Activated CD8-positive, alpha-beta memory T cell treated with anti-CD3 and anti-CD28 coated beads, Interleukin-2, amount 50 U/mL, for 1 hour (primary cell): Measurements from ENCODE around the gene SDHB.

Experiments
- DNase-seq: peaks from one replicate; pipeline ENCODE4 v3.0.0-alpha.2; 2020; ENCODE audit errors: extremely low read depth

Gene SDHB

GRCh38 chr1:17045634-17046333 lies 8.0 kb downstream of the SDHB start:
- DNase-seq: no peak

- no peak for DNase-seq
Observed at GRCh38 chr1:17045150-17045549, 8.7 kb downstream of the SDHB start.

DNA sequence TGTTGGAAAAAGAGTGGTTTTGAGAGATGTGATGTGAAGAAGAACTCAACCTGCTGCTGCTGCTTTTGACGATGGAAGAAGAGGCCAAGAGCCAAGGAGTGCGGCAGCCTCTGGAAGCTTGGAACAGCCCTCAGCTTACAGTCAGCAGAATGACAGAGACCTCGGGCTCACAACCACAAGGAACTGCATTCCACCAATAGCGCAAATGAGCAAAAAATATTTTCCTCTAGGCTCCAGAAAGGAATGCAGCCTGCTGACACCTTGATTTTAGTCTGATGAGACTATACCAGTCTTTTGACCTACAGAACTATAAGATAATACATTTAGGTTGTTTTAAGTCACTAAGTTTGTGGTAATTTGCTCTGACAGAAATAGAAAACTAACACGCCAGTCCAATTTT lies 10.2 kb downstream of the SDHB start:
- DNase-seq: no peak

- no peak for DNase-seq
Observed at GRCh38 chr1:17040135-17040534, 13.7 kb downstream of the SDHB start.

GRCh38 chr1:17039522-17039921 lies 14.3 kb downstream of the SDHB start:
- DNase-seq: no peak

DNA sequence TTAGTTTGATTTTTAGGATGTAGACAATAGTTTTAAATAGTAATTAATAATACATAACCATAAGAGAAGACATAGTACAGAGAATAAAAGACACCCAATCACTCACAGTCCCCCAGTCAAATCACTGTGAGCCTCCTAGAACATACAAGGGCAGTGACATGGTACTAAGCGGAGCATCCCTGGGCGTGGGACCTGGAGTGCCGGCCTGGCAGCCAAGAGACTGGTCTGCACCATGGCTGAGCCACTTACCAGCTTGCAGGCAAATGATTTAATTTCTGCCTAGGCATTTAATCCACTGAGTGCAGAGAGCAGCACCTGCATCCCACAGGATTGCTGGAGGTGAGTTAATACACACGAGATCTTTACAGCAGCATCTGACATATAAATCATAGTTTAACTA lies 20.4 kb downstream of the SDHB start:
- no peak for DNase-seq

DNA sequence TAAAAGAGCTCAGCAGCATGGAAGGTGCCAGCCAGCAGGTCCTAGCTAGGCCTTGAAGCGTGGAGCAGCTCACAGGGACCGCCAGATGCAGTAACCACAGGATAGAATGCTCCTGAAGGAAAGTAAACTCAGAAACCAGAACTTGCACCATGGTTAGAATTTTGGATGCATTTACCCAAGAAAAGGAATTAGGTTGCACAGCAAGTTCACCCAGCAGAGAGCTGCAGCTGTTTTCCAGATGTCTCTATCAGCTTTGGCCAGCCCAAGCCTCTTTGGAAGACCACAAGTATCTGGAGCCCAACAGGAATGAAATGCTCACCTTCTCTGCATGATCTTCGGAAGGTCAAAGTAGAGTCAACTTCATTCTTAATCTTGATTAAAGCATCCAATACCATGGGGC lies 21.1 kb downstream of the SDHB start:
- no peak for DNase-seq

- no peak for DNase-seq
Observed at GRCh38 chr1:17031436-17031835, 22.4 kb downstream of the SDHB start.

- DNase-seq: no peak
Observed at GRCh38 chr1:17030206-17030605, 23.6 kb downstream of the SDHB start.

GRCh38 chr1:17028662-17029188 lies 25.1 kb downstream of the SDHB start:
- DNase-seq: no peak

DNA sequence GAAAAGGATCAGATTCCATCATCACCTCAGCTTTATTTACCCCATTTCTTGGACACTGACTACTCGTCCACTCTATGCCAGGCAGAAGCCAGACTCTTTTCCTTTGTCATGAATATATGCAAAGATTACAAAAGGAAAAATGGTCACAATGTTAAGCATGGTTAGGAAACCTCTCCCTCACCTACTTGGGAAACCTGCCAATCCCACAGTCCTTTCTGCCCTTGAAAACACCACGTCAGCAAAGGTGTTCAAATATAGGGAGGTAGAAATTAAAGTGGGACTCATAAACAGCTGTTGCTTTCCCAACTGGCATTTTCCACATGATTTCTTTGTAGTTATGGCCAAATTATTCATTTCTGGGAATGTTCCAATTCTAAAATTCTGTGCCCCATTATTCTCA lies 25.9 kb downstream of the SDHB start:
- DNase-seq: no peak

- DNase-seq: no peak
Observed at GRCh38 chr1:17027403-17027802, 26.4 kb downstream of the SDHB start.

DNA sequence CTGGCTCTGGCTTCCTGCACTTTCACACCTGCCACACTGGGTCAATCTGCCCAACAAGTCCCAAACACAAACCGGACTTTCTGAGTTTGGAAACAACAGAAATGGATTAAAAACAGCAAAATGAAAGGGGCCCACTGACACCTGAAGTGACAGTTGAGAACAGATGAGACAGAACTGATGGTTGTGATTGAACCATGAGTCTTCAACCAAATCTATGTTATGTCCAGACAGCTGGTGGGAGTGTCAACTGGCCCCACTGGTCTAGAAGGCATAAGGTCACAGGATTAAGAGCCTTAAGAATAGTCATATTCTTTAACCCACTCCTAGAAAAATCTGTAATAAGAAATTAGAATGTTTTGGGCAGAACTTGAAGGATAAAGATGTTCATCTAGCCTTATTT lies 29.1 kb downstream of the SDHB start:
- no peak for DNase-seq

- DNase-seq: no peak
Observed at GRCh38 chr1:17023573-17023972, 30.3 kb downstream of the SDHB start.

- no peak for DNase-seq
Observed at GRCh38 chr1:17023102-17023501, 30.7 kb downstream of the SDHB start.

DNA sequence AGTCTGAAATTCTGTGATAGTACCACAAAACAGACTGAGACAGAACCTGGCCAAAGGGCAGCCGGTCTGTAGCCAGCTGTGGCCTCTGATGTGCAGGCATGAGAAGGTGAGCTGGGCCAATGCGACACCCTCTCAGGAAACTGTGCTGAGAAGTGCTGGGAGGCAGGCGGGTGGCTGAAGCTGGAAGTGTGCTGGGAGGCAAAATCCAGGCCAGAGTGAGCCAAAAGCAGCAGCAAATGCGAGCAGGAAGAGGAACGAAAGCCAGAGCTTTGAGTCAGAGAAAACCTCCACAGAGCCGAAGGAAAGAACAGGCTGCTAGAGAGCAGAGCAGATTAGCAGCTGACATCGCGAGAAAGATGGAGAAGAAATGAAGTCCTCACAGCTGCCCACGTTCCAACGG lies 31.9 kb downstream of the SDHB start:
- DNase-seq: no peak

DNA sequence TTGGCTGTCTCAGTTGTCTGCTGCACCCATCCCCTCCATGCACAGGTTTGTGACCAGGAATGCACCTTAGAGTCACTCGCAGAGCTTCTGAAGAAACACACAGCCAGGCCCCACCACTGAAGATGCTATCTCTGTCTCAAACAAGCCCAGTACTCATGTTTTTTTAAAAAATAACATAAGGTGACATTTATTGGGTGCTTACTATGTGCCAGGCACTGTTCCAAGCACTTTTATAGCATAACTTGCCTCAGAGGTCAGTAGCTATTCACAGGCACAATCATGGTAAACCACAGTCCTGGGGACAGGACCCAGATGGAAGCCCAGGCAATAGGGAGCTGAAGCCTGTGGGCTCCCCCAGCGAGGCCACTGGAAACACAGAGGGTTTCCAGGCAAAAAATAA lies 33.3 kb downstream of the SDHB start:
- DNase-seq: no peak

GRCh38 chr1:17018849-17019248 lies 35.0 kb downstream of the SDHB start:
- DNase-seq: no peak

DNA sequence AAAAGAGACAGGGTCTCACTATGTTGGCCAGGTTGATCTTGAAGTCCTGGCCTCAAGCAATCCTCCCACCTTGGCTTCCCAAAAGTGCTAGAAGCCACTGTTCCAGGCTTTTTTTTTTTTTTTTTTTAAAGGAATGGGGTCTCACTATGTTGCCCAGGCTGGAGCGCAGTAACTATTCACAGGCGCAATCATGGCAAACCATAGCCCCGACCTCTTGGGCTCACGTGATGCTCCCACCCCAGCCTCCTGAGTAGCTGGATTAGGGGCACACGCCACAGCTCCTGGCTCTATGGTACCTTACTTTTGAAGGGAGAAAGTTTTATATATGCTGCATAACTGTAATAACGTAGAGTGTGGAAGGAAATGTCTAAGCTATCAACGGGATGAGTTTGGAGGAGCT lies 36.4 kb downstream of the SDHB start:
- no peak for DNase-seq

GRCh38 chr1:17016317-17016661 lies 37.5 kb downstream of the SDHB start:
- no peak for DNase-seq

GRCh38 chr1:17014671-17015567 lies 38.9 kb downstream of the SDHB start:
- no peak for DNase-seq

DNA sequence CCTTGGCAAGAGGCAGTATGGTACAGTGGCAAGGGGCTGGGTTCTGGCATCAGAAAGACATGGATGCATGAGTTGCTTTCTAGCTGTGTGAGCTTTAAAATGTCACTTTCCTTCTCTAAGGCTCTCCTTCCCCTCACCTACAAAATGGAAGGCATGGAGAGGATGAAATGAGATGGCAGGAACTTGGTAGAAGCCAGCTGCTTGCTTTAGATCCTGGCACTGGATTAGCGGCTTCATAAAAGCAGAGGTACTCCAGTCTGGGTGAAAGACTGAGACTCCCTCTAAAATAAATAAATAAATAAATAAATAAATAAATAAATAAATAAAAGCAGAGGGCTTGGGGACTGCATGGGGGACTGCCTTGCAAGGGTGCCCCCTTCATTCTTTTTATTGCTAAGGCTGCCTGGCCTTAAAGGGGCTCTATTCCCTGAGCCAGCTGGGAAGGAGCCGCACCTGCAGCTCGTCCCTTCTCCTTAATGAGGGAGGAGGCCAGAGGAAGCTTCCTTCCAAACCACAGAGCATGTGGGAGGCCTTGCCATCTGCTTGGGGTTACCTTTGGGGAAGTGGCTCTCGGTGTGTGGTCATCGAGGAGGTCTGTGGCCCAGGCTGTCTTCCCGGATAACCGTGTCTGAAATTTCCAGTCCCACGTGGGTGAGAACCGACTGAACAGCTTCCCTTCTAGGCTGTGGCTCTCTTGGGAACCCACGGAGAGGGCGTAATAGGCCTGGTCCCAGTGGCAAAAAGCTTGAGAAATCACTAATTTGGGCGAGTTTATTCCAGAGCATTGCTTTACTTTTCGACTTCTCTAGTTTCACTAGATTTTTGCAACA lies 40.1 kb downstream of the SDHB start:
- no peak for DNase-seq
